HEK293 (cell line): ENCODE measurements around the gene PRKG1.

Source experiments
- CTCF ChIA-PET: fragments of 350-600 bp; formaldehyde crosslinking; extraction: SDS; loops from one replicate; lab custom pipeline; 2021; ENCODE audit warnings: antibody characterized with exemption; lab: Yijun Ruan, JAX
- POLR2A ChIA-PET: fragments of 300-600 bp; formaldehyde crosslinking; extraction: SDS; loops from one replicate; lab custom pipeline; 2020; ENCODE audit warnings: antibody characterized with exemption, inconsistent platforms; lab: Yijun Ruan, JAX
- H3K27ac ChIP-seq: fragments of 200-500 bp; sonication (Bioruptor generic); 2 replicates; pipeline ENCODE4 v1.5.1; 2014; ENCODE audit warnings: low read depth, low read length, control low read depth, inconsistent platforms; ENCODE audit errors: extremely low read depth
- H3K36me3 ChIP-seq, 2 experiments: fragments of 200-500 bp in 1 of 2; sonication (Bioruptor generic) in 1 of 2; 1 replicate in 1 of 2; 2 replicates in 1 of 2; pipeline ENCODE4 v1.5.1; 2014 to 2017; ENCODE audit warnings: inconsistent platforms in 2 of 2, low read length in 2 of 2; ENCODE audit not compliant: control insufficient read depth in 2 of 2, insufficient read depth in 1 of 2
- H3K4me1 ChIP-seq: fragments of 200-500 bp; sonication (Bioruptor generic); 2 replicates; pipeline ENCODE4 v1.5.1; 2014; ENCODE audit warnings: mild to moderate bottlenecking, low read length, inconsistent platforms; ENCODE audit not compliant: control insufficient read depth, insufficient read depth
- H3K4me3 ChIP-seq: 2 replicates; pipeline ENCODE4 v1.5.1; 2011; ENCODE audit warnings: low read depth, mild to moderate bottlenecking, control low read depth, low read length, moderate library complexity
- H3K9me3 ChIP-seq: fragments of 200-500 bp; sonication (Bioruptor generic); 2 replicates; pipeline ENCODE4 v1.5.1; 2014; ENCODE audit warnings: low read depth, low read length, inconsistent platforms; ENCODE audit not compliant: control insufficient read depth, insufficient read depth
- MEIS1 ChIP-seq: sonication (generic); formaldehyde crosslinking; IDR thresholded peaks from 2 replicates; pipeline ENCODE4 v1.8.1; 2022; ENCODE audit warnings: missing genetic modification reagents, mild to moderate bottlenecking, borderline replicate concordance
- MZF1 ChIP-seq: fragments of 450-650 bp; formaldehyde crosslinking; IDR thresholded peaks from 2 replicates; pipeline ENCODE4 v1.5.1; 2017; ENCODE audit warnings: missing biosample characterization, missing genetic modification characterization, borderline replicate concordance
- REPIN1 ChIP-seq: fragments of 450-650 bp; formaldehyde crosslinking; IDR thresholded peaks from 2 replicates; pipeline ENCODE4 v1.5.1; 2017; ENCODE audit warnings: missing biosample characterization, missing genetic modification characterization, low read depth
- SETDB1 ChIP-seq: IDR thresholded peaks from one replicate; pipeline ENCODE4 v1.6.1; 2017; ENCODE audit warnings: mild to moderate bottlenecking, low read length, moderate library complexity, mixed read lengths; ENCODE audit not compliant: insufficient read length
- SP7 ChIP-seq: fragments of 450-650 bp; formaldehyde crosslinking; IDR thresholded peaks from 2 replicates; pipeline ENCODE4 v1.5.1; 2016; ENCODE audit warnings: missing biosample characterization, missing genetic modification characterization
- TRIM28 ChIP-seq: IDR thresholded peaks from 2 replicates; pipeline ENCODE4 v1.6.1; 2011; ENCODE audit warnings: low read length, control low read depth, borderline replicate concordance
- ZBTB44 ChIP-seq: fragments of 450-650 bp; IDR thresholded peaks from 2 replicates; pipeline ENCODE4 v1.5.1; 2018; ENCODE audit warnings: missing biosample characterization, mild to moderate bottlenecking, missing genetic modification characterization
- ZFP3 ChIP-seq: fragments of 450-650 bp; formaldehyde crosslinking; IDR thresholded peaks from 2 replicates; pipeline ENCODE4 v1.5.1; 2016; ENCODE audit warnings: low read depth, missing biosample characterization, missing genetic modification characterization
- ZFP37 ChIP-seq: fragments of 450-650 bp; formaldehyde crosslinking; IDR thresholded peaks from 2 replicates; pipeline ENCODE4 v1.5.1; 2016; ENCODE audit warnings: missing biosample characterization, missing genetic modification characterization
- ZNF114 ChIP-seq: fragments of 450-650 bp; formaldehyde crosslinking; IDR thresholded peaks from 2 replicates; pipeline ENCODE4 v1.5.0; 2017; ENCODE audit warnings: missing biosample characterization, missing genetic modification characterization
- ZNF184 ChIP-seq: fragments of 450-650 bp; IDR thresholded peaks from 2 replicates; pipeline ENCODE4 v1.5.1; 2018; ENCODE audit warnings: missing biosample characterization, mild to moderate bottlenecking, missing genetic modification characterization
- ZNF292 ChIP-seq: fragments of 450-650 bp; formaldehyde crosslinking; IDR thresholded peaks from 2 replicates; pipeline ENCODE4 v1.5.1; 2016; ENCODE audit warnings: low read depth, missing biosample characterization, missing genetic modification characterization, borderline replicate concordance
- ZNF324 ChIP-seq: fragments of 450-650 bp; formaldehyde crosslinking; IDR thresholded peaks from 2 replicates; pipeline ENCODE4 v1.5.1; 2016; ENCODE audit warnings: missing biosample characterization, missing genetic modification characterization
- ZNF423 ChIP-seq: fragments of 450-650 bp; formaldehyde crosslinking; IDR thresholded peaks from 2 replicates; pipeline ENCODE4 v1.5.1; 2016; ENCODE audit warnings: missing biosample characterization, missing genetic modification characterization
- ZNF529 ChIP-seq: fragments of 450-650 bp; formaldehyde crosslinking; IDR thresholded peaks from 2 replicates; pipeline ENCODE4 v1.5.1; 2017; ENCODE audit warnings: missing genetic modification characterization, missing biosample characterization; ENCODE audit not compliant: insufficient replicate concordance
- ZNF561 ChIP-seq: fragments of 450-650 bp; IDR thresholded peaks from 2 replicates; pipeline ENCODE4 v1.5.1; 2018; ENCODE audit warnings: missing biosample characterization, missing genetic modification characterization, borderline replicate concordance
- ZNF621 ChIP-seq: fragments of 450-650 bp; formaldehyde crosslinking; IDR thresholded peaks from 2 replicates; pipeline ENCODE4 v1.5.1; 2017; ENCODE audit warnings: missing biosample characterization, missing genetic modification characterization
- ZNF677 ChIP-seq: fragments of 450-650 bp; IDR thresholded peaks from 2 replicates; pipeline ENCODE4 v1.5.0; 2018; ENCODE audit warnings: missing biosample characterization, mild to moderate bottlenecking, missing genetic modification characterization, moderate library complexity
- ZNF791 ChIP-seq: fragments of 450-650 bp; formaldehyde crosslinking; IDR thresholded peaks from 2 replicates; pipeline ENCODE4 v1.5.1; 2016; ENCODE audit warnings: missing biosample characterization, missing genetic modification characterization
- ZSCAN4 ChIP-seq: fragments of 450-650 bp; formaldehyde crosslinking; IDR thresholded peaks from 2 replicates; pipeline ENCODE4 v1.5.1; 2017; ENCODE audit warnings: missing biosample characterization, missing genetic modification characterization
- TF ChIP-seq, protein P1 (sequence below): fragments of 450-650 bp; formaldehyde crosslinking; IDR thresholded peaks from 2 replicates; pipeline ENCODE4 v1.5.1; 2016; ENCODE audit warnings: missing biosample characterization, missing genetic modification characterization
- TF ChIP-seq, protein P2 (sequence below): fragments of 450-650 bp; formaldehyde crosslinking; IDR thresholded peaks from 2 replicates; pipeline ENCODE4 v1.5.1; 2017; ENCODE audit warnings: missing biosample characterization, missing genetic modification characterization
- TF ChIP-seq, protein P3 (sequence below): fragments of 450-650 bp; formaldehyde crosslinking; IDR thresholded peaks from 2 replicates; pipeline ENCODE4 v1.5.1; 2017; ENCODE audit warnings: missing biosample characterization, missing genetic modification characterization

Gene PRKG1

GRCh38 chr10:51980752-51981151 is 906.5 kb downstream of the PRKG1 start:
- Histone ChIP-seq H3K36me3 (no peaks in the 10 kb centered on the region), H3K4me1 (no peaks in the 10 kb centered on the region), H3K9me3 (no peaks in the 10 kb centered on the region), H3K27ac (no peak overlapping the region), H3K4me3 (no peak overlapping the region)
- ChIA-PET POLR2A (no interaction called here), CTCF (no interaction called here)
- TF ChIP-seq, protein P1, sequence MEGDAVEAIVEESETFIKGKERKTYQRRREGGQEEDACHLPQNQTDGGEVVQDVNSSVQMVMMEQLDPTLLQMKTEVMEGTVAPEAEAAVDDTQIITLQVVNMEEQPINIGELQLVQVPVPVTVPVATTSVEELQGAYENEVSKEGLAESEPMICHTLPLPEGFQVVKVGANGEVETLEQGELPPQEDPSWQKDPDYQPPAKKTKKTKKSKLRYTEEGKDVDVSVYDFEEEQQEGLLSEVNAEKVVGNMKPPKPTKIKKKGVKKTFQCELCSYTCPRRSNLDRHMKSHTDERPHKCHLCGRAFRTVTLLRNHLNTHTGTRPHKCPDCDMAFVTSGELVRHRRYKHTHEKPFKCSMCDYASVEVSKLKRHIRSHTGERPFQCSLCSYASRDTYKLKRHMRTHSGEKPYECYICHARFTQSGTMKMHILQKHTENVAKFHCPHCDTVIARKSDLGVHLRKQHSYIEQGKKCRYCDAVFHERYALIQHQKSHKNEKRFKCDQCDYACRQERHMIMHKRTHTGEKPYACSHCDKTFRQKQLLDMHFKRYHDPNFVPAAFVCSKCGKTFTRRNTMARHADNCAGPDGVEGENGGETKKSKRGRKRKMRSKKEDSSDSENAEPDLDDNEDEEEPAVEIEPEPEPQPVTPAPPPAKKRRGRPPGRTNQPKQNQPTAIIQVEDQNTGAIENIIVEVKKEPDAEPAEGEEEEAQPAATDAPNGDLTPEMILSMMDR: no peak
- TF ChIP-seq ZFP3: no peak
- no peak for TF ChIP-seq REPIN1 (tag by site-specific recombination)
- no peak for TF ChIP-seq SP7 (tag by site-specific recombination)
- no peak for TF ChIP-seq ZSCAN4
- TF ChIP-seq, protein P2, sequence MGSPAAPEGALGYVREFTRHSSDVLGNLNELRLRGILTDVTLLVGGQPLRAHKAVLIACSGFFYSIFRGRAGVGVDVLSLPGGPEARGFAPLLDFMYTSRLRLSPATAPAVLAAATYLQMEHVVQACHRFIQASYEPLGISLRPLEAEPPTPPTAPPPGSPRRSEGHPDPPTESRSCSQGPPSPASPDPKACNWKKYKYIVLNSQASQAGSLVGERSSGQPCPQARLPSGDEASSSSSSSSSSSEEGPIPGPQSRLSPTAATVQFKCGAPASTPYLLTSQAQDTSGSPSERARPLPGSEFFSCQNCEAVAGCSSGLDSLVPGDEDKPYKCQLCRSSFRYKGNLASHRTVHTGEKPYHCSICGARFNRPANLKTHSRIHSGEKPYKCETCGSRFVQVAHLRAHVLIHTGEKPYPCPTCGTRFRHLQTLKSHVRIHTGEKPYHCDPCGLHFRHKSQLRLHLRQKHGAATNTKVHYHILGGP (tag by site-specific recombination): no peak
- TF ChIP-seq ZNF423 (tag by site-specific recombination): no peak
- TF ChIP-seq SETDB1: peak; percentile 39
- TF ChIP-seq TRIM28: peak; percentile 23; the same call in 1 of the 2 replicates
- no peak for TF ChIP-seq ZNF677 (tag by site-specific recombination)
- TF ChIP-seq ZNF292 (tag by site-specific recombination): no peak
- no peak for TF ChIP-seq ZNF324 (tag by site-specific recombination)
- TF ChIP-seq ZNF561 (tag by site-specific recombination): no peak
- no peak for TF ChIP-seq ZNF791
- no peak for TF ChIP-seq ZNF184 (tag by site-specific recombination)
- TF ChIP-seq ZNF114 (tag by site-specific recombination): no peak
- no peak for TF ChIP-seq MZF1 (tag by site-specific recombination)
- TF ChIP-seq ZNF621 (tag by site-specific recombination): no peak
- no peak for TF ChIP-seq MEIS1
- TF ChIP-seq, protein P3, sequence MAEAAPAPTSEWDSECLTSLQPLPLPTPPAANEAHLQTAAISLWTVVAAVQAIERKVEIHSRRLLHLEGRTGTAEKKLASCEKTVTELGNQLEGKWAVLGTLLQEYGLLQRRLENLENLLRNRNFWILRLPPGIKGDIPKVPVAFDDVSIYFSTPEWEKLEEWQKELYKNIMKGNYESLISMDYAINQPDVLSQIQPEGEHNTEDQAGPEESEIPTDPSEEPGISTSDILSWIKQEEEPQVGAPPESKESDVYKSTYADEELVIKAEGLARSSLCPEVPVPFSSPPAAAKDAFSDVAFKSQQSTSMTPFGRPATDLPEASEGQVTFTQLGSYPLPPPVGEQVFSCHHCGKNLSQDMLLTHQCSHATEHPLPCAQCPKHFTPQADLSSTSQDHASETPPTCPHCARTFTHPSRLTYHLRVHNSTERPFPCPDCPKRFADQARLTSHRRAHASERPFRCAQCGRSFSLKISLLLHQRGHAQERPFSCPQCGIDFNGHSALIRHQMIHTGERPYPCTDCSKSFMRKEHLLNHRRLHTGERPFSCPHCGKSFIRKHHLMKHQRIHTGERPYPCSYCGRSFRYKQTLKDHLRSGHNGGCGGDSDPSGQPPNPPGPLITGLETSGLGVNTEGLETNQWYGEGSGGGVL (tag by site-specific recombination): no peak
- peak; percentile 91 for TF ChIP-seq ZNF529 (tag by site-specific recombination)
- no peak for TF ChIP-seq ZFP37 (tag by site-specific recombination)
- TF ChIP-seq ZBTB44 (tag by site-specific recombination): no peak
